GM23338 (cell line): Measurements from ENCODE around the gene HHAT.

Experiments used
- CTCF ChIP-seq, 2 experiments: fragments of 200-600 bp in 1 of 2; sonication (generic) in 1 of 2; conservative IDR thresholded peaks; 2 replicates each; pipeline versions ENCODE4 v1.5.1 to v1.6.1; 2016 to 2017; ENCODE audit warnings: antibody characterized with exemption in 2 of 2, low read depth in 2 of 2, mild to moderate bottlenecking in 2 of 2, moderate library complexity in 1 of 2
- EZH2 ChIP-seq: fragments of 200-600 bp; sonication (generic); IDR thresholded peaks from one replicate; pipeline ENCODE4 v1.8.0; 2017; ENCODE audit warnings: antibody characterized with exemption, mild to moderate bottlenecking, low read depth; ENCODE audit not compliant: unreplicated experiment
- EZH2phosphoT487 ChIP-seq: fragments of 200-600 bp; sonication (generic); IDR thresholded peaks from one replicate; pipeline ENCODE4 v1.8.1; 2018; ENCODE audit warnings: antibody characterized with exemption; ENCODE audit not compliant: unreplicated experiment
- JUNB ChIP-seq: IDR thresholded peaks from one replicate; pipeline ENCODE4 v1.6.1; 2016; ENCODE audit warnings: antibody characterized with exemption; ENCODE audit not compliant: unreplicated experiment
- POLR2AphosphoS5 ChIP-seq: IDR thresholded peaks from 2 replicates; pipeline ENCODE4 v1.6.1; 2016; ENCODE audit warnings: antibody characterized with exemption, low read depth
- TF ChIP-seq, protein P1 (sequence below): IDR thresholded peaks from one replicate; pipeline ENCODE4 v1.6.1; 2018; ENCODE audit warnings: antibody characterized with exemption; ENCODE audit not compliant: unreplicated experiment

DNA sequence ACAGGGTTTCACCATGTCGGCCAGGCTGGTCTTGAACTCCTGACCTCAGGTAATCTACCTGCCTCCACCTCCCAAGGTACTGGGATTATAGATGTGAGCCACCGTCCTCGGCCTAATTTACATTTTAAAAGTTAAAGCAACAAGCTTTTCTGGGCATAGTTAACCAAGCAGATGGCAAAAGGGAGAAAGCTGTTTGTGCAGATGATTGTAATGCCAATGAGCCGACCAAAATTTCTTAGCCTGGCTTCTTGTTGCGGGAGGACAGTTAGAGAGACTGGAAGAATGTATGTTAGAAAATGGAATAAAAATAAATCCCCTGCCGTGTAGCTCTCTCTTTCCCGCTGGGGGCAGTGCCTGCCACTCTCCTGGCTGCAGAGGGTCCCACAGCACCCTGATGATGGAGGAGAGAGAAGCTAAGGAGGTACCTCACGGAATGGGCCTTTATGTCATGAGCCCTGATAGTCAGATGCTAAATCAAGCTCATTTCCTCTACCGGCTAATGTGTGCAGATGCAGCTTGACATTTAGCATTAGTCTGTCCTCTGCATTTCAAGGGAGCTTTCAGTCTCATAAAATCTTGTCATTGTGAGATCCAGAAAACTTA lies 87.2 kb downstream of the HHAT start:
- TF ChIP-seq POLR2AphosphoS5, result no peak
- TF ChIP-seq JUNB, result no peak
- peak; percentile 23 to 43; a peak in 3 of 4 replicates for TF ChIP-seq CTCF (conservative IDR thresholded peaks at IDR 0.05; ENCODE audit: low read depth in 2 of 2)
- TF ChIP-seq, protein P1, sequence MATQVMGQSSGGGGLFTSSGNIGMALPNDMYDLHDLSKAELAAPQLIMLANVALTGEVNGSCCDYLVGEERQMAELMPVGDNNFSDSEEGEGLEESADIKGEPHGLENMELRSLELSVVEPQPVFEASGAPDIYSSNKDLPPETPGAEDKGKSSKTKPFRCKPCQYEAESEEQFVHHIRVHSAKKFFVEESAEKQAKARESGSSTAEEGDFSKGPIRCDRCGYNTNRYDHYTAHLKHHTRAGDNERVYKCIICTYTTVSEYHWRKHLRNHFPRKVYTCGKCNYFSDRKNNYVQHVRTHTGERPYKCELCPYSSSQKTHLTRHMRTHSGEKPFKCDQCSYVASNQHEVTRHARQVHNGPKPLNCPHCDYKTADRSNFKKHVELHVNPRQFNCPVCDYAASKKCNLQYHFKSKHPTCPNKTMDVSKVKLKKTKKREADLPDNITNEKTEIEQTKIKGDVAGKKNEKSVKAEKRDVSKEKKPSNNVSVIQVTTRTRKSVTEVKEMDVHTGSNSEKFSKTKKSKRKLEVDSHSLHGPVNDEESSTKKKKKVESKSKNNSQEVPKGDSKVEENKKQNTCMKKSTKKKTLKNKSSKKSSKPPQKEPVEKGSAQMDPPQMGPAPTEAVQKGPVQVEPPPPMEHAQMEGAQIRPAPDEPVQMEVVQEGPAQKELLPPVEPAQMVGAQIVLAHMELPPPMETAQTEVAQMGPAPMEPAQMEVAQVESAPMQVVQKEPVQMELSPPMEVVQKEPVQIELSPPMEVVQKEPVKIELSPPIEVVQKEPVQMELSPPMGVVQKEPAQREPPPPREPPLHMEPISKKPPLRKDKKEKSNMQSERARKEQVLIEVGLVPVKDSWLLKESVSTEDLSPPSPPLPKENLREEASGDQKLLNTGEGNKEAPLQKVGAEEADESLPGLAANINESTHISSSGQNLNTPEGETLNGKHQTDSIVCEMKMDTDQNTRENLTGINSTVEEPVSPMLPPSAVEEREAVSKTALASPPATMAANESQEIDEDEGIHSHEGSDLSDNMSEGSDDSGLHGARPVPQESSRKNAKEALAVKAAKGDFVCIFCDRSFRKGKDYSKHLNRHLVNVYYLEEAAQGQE, result no peak
- no peak for TF ChIP-seq EZH2
- TF ChIP-seq EZH2phosphoT487, result no peak
